Fibroblast of villous mesenchyme (primary cell): Measurements from ENCODE around the gene GOLGA6L26. TPM values are rescaled to one million over a fixed set of nuclear protein-coding genes. Genes with fewer than 3 reads are reported as not detected.
A peak's percentile ranks its signal among the peaks of the same experiment; 100 is the strongest.
"Not testable (repeated sequence)": the region's sequence is repeated elsewhere in the genome, so short reads cannot be mapped to it uniquely, and the experiment has no call there.

Source experiments
- DNase-seq: peaks from one replicate; pipeline ENCODE4 v3.0.0-alpha.2; 2010; ENCODE audit warnings: low read depth
- H3K4me3 ChIP-seq: 2 replicates; pipeline ENCODE4 v1.5.1; 2011; ENCODE audit warnings: low read depth, mild to moderate bottlenecking, low read length
- CTCF ChIP-seq: IDR thresholded peaks from 2 replicates; pipeline ENCODE4 v1.5.1; 2012; ENCODE audit warnings: low read depth, mild to moderate bottlenecking, low read length; ENCODE audit not compliant: insufficient read depth
- total RNA-seq: library from RNA; depleted of rRNA; stranded (reverse); fragments of >200 nt; gene quantifications from 2 replicates; pipeline ENCODE4 v1.2.3, GENCODE V29; 2012

Gene GOLGA6L26
- total RNA-seq, result not detected in 2 replicates

GRCh38 chr15:23334096-23334495 lies at the start of gene GOLGA6L26:
TSS of gene GOLGA6L26 (minus strand) at chr15:23334196. CDS start at chr15:23334135, 61 bp downstream.
- DNase-seq, H3K4me3 ChIP-seq: not testable (repeated sequence)

GRCh38 chr15:23381192-23381591 lies 47.2 kb upstream of the GOLGA6L26 start:
- not testable (repeated sequence) for H3K4me3 ChIP-seq, DNase-seq

- DNase-seq, H3K4me3 ChIP-seq: not testable (repeated sequence)
Observed at GRCh38 chr15:23380700-23381099, 46.7 kb upstream of the GOLGA6L26 start.

- H3K4me3 ChIP-seq, DNase-seq: not testable (repeated sequence)
Observed at GRCh38 chr15:23378946-23379345, 45.0 kb upstream of the GOLGA6L26 start.

GRCh38 chr15:23374226-23374625 lies 40.2 kb upstream of the GOLGA6L26 start:
- not testable (repeated sequence) for DNase-seq

GRCh38 chr15:23372891-23373600 lies 39.0 kb upstream of the GOLGA6L26 start:
- DNase-seq, H3K4me3 ChIP-seq: not testable (repeated sequence)

More at GRCh38 chr15:23374226-23374625, 40.2 kb upstream of the GOLGA6L26 start:
- H3K4me3 ChIP-seq, result not testable (repeated sequence)

GRCh38 chr15:23372284-23372683 lies 38.3 kb upstream of the GOLGA6L26 start:
- TF ChIP-seq CTCF, result no peak
- no peak overlapping the region for H3K4me3 ChIP-seq
- peak; percentile 78 for DNase-seq

GRCh38 chr15:23371868-23372267 lies 37.9 kb upstream of the GOLGA6L26 start:
- not testable (repeated sequence) for DNase-seq, H3K4me3 ChIP-seq

- not testable (repeated sequence) for DNase-seq, H3K4me3 ChIP-seq
Observed at GRCh38 chr15:23371134-23371533, 37.1 kb upstream of the GOLGA6L26 start.

GRCh38 chr15:23370578-23370977 lies 36.6 kb upstream of the GOLGA6L26 start:
- H3K4me3 ChIP-seq, result no peak overlapping the region
- TF ChIP-seq CTCF, result no peak
- DNase-seq, result no peak

- not testable (repeated sequence) for DNase-seq, H3K4me3 ChIP-seq
Observed at GRCh38 chr15:23364261-23364660, 30.3 kb upstream of the GOLGA6L26 start.

GRCh38 chr15:23362622-23363021 lies 28.6 kb upstream of the GOLGA6L26 start:
- not testable (repeated sequence) for DNase-seq, H3K4me3 ChIP-seq

GRCh38 chr15:23354448-23354847 lies 20.5 kb upstream of the GOLGA6L26 start, which contains the start of gene GOLGA8S:
TSS of gene GOLGA8S (plus strand) at chr15:23354748. CDS start at chr15:23354810, 62 bp downstream.
- not testable (repeated sequence) for DNase-seq, H3K4me3 ChIP-seq

GRCh38 chr15:23311233-23311632 lies 22.8 kb downstream of the GOLGA6L26 start:
- not testable (repeated sequence) for H3K4me3 ChIP-seq, DNase-seq

- not testable (repeated sequence) for DNase-seq, H3K4me3 ChIP-seq
Observed at GRCh38 chr15:23305921-23306320, 28.1 kb downstream of the GOLGA6L26 start.

GRCh38 chr15:23304805-23305204 lies 29.2 kb downstream of the GOLGA6L26 start:
- peak overlapping the region; percentile 56 for H3K4me3 ChIP-seq
- not testable (repeated sequence) for DNase-seq

GRCh38 chr15:23304267-23304666 lies 29.7 kb downstream of the GOLGA6L26 start:
- peak overlapping the region; percentile 56 for H3K4me3 ChIP-seq
- not testable (repeated sequence) for DNase-seq
